Measurements from ENCODE around the gene IFTAP. TPM values are rescaled to one million over a fixed set of nuclear protein-coding genes. Genes with fewer than 3 reads are reported as not detected.

Gene IFTAP
- total RNA-seq, 4 donors from 2014 or later, result 23.3 to 46.5 (median 26.1) TPM

GRCh38 chr11:36684840-36685801 lies 90.8 kb downstream of the IFTAP start:
- H3K27me3 ChIP-seq, result peaks cover 0 to 13% (median 0%) of the 10 kb centered on the region in 4 donors
- DNase-seq (ENCODE audit: extremely low spot score), result no peak
- intact Hi-C loops (cut with DNase I), result no loop called here
- H3K9me3 ChIP-seq, result no peaks in the 10 kb centered on the region
- TF ChIP-seq CTCF (IDR thresholded peaks at IDR 0.05), result no peak
- no peak for TF ChIP-seq EP300 (IDR thresholded peaks at IDR 0.05)
- no peak for TF ChIP-seq POLR2AphosphoS5 (IDR thresholded peaks at IDR 0.05)
- no peak for TF ChIP-seq POLR2A (IDR thresholded peaks at IDR 0.05; ENCODE audit: low read depth)
- no peak overlapping the region for H3K4me3 ChIP-seq
- no peaks in the 10 kb centered on the region for H3K4me1 ChIP-seq
- no peak overlapping the region for H3K27ac ChIP-seq (replicated peaks in 1 of 4)
- 57% methylated on average over 12 of the region's 12 CpGs for WGBS
- no peaks in the 10 kb centered on the region for H3K36me3 ChIP-seq

GRCh38 chr11:36688132-36688531 lies 93.8 kb downstream of the IFTAP start:
- no peak for DNase-seq (ENCODE audit: extremely low spot score)
- no peaks in the 10 kb centered on the region for H3K36me3 ChIP-seq
- no peaks in the 10 kb centered on the region for H3K9me3 ChIP-seq
- no peak overlapping the region for H3K27ac ChIP-seq (replicated peaks in 1 of 4)
- H3K4me3 ChIP-seq, result no peak overlapping the region
- no peaks in the 10 kb centered on the region for H3K4me1 ChIP-seq
- 55% methylated on average over 2 of the region's 2 CpGs for WGBS
- H3K27me3 ChIP-seq, result peaks cover 0 to 13% (median 0%) of the 10 kb centered on the region in 4 donors
- intact Hi-C loops (cut with DNase I), result no loop called here
- TF ChIP-seq EP300 (IDR thresholded peaks at IDR 0.05), result no peak
- no peak for TF ChIP-seq CTCF (IDR thresholded peaks at IDR 0.05)
- no peak for TF ChIP-seq POLR2A (IDR thresholded peaks at IDR 0.05; ENCODE audit: low read depth)
- no peak for TF ChIP-seq POLR2AphosphoS5 (IDR thresholded peaks at IDR 0.05)

DNA sequence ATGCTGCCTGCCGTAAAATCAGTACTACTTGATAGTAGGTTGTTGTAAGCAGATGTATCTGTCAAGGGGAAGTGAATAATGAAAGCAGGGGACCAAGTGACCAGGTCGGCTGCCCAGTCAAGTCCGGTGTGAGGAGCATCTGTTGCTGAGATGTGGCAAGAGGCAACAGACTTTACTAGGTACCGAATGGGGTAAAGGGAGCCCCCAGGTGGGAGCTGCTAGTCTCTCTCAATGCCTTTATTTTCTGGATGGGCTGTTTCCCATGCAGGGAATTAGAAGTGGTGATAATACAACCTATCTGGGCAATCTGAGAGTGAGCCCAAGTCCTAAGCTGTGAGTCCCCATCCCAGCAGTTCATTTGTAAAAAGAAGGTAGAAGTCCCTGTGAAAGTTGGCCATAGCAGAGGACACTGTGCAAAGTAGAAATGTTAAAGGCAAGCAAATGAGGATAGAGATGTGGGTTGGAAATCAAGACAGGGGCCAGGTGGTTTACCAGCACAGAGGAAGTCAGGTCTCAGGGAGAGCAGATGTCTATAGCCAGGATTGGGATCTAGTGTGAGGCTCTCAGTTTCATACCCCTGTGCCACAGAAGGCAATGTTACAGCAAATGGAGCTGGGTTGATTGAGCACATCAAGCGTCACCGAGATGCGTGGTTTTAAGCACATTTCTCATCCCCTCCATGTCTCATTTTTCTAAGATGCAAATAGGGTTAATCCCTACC lies 94.4 kb downstream of the IFTAP start:
- Histone ChIP-seq H3K27me3 (peaks cover 0 to 13% (median 0%) of the 10 kb centered on the region in 4 donors), H3K4me1 (no peaks in the 10 kb centered on the region), H3K36me3 (no peaks in the 10 kb centered on the region), H3K4me3 (no peak overlapping the region), H3K27ac (replicated peaks in 1 of 4) (no peak overlapping the region), H3K9me3 (no peaks in the 10 kb centered on the region)
- 82% methylated on average over 7 of the region's 7 CpGs for WGBS
- DNase-seq (ENCODE audit: extremely low spot score), result no peak
- intact Hi-C loops (cut with DNase I), result no loop called here
- no peak for TF ChIP-seq POLR2AphosphoS5 (IDR thresholded peaks at IDR 0.05)
- no peak for TF ChIP-seq POLR2A (IDR thresholded peaks at IDR 0.05; ENCODE audit: low read depth)
- TF ChIP-seq CTCF (IDR thresholded peaks at IDR 0.05), result no peak
- no peak for TF ChIP-seq EP300 (IDR thresholded peaks at IDR 0.05)

- peaks cover 0 to 16% (median 0%) of the 10 kb centered on the region in 4 donors for H3K27me3 ChIP-seq
Observed at GRCh38 chr11:36689442-36689841, 95.1 kb downstream of the IFTAP start.

More at GRCh38 chr11:36689442-36689841, 95.1 kb downstream of the IFTAP start:
- WGBS, result 95% methylated on average over 4 of the region's 4 CpGs
- intact Hi-C loops (cut with DNase I), result no loop called here
- Histone ChIP-seq H3K4me1 (no peaks in the 10 kb centered on the region), H3K27ac (replicated peaks in 1 of 4) (no peak overlapping the region), H3K4me3 (no peak overlapping the region), H3K9me3 (no peaks in the 10 kb centered on the region), H3K36me3 (no peaks in the 10 kb centered on the region)
- no peak for DNase-seq (ENCODE audit: extremely low spot score)
- TF ChIP-seq CTCF (IDR thresholded peaks at IDR 0.05) (no peak), EP300 (IDR thresholded peaks at IDR 0.05) (no peak), POLR2A (IDR thresholded peaks at IDR 0.05; ENCODE audit: low read depth) (no peak), POLR2AphosphoS5 (IDR thresholded peaks at IDR 0.05) (no peak)
